HG02938 (cell line): ENCODE data around the gene FAM81A.

Experiments
- ATAC-seq: cut with Tn5 transposase; IDR thresholded peaks from one replicate; pipeline ENCODE4 v1.9.1; 2021; ENCODE audit warnings: mild to moderate bottlenecking, moderate library complexity; ENCODE audit not compliant: unreplicated experiment

The FAM81A gene

GRCh38 chr15:59569477-59569876, 131.5 kb downstream of the FAM81A start:
- no peak for ATAC-seq

- ATAC-seq, result no peak
Measured at GRCh38 chr15:59570315-59570714, 132.3 kb downstream of the FAM81A start.

GRCh38 chr15:59571606-59572005, 133.6 kb downstream of the FAM81A start:
- no peak for ATAC-seq
